SK-N-MC (cell line): ENCODE measurements around the gene PRPF19.

Source experiments
- DNase-seq: peaks from one replicate; pipeline ENCODE4 v3.0.0-alpha.2; 2011; ENCODE audit warnings: low read depth, low spot score
- H3K27ac ChIP-seq: fragments of 200-600 bp; sonication (generic); 2 replicates; pipeline ENCODE4 v1.5.1; 2016; ENCODE audit warnings: mixed run types
- H3K36me3 ChIP-seq: fragments of 200-600 bp; sonication (generic); 2 replicates; pipeline ENCODE4 v1.6.1; 2017; ENCODE audit warnings: antibody characterized with exemption, low read length, mixed read lengths; ENCODE audit not compliant: insufficient read depth
- H3K4me3 ChIP-seq: fragments of 200-600 bp; sonication (generic); 2 replicates; pipeline ENCODE4 v1.5.1; 2016
- H3K9ac ChIP-seq: fragments of 200-600 bp; sonication (generic); 2 replicates; pipeline ENCODE4 v1.8.0; 2017; ENCODE audit warnings: mixed run types, mixed read lengths; ENCODE audit not compliant: insufficient read length
- H3K9me3 ChIP-seq: fragments of 200-600 bp; sonication (generic); 2 replicates; pipeline ENCODE4 v1.6.1; 2017; ENCODE audit warnings: low read depth, mild to moderate bottlenecking, antibody characterized with exemption, low read length, moderate library complexity, mixed read lengths
- EZH2 ChIP-seq: fragments of 200-600 bp; sonication (generic); IDR thresholded peaks from one replicate; pipeline ENCODE4 v1.6.1; 2017; ENCODE audit warnings: antibody characterized with exemption
- FOXP2 ChIP-seq: optimal IDR thresholded peaks from 2 replicates; pipeline ENCODE3; 2011; ENCODE audit warnings: mild to moderate bottlenecking, moderate library complexity; ENCODE audit not compliant: insufficient read depth; ENCODE audit errors: extremely low read length, control extremely low read depth
- POLR2AphosphoS5 ChIP-seq: IDR thresholded peaks from 2 replicates; pipeline ENCODE4 v1.6.1; 2012; ENCODE audit warnings: mild to moderate bottlenecking, low read depth, low read length, borderline replicate concordance

The PRPF19 gene

DNA sequence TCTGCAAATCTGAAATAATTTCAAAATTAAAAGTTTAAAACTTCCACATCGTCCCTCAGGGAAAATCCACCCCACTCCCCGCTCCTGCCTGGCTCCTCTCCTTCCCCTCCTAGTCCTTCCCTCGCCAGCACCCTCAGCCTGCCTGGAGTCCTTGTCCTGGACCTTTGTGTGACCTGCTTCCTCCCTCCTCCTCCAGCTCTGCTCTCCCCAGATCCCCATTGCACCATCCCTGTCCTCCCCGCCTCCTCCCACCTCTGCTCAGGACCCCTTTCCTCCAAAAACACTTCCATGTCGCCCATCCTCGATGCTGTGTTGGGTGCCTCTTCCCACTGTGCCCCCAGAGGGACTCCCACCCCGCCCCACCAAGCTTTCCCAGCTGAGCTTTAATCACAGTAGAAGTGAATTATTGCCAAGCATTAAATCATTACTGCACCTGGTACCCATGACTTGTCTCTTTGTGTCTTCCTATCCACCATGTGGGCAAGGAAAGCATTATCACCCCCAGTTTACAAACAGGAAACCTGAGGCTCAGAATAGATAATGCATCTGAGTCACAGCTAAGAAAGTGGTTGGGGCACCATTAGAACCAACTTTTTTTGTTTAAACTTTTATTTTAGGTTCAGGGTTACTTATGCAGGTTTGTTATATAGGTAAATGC, 41.4 kb downstream of the PRPF19 start:
- TF ChIP-seq POLR2AphosphoS5 (no peak), FOXP2 (no peak), EZH2 (no peak)
- DNase-seq: no peak
- Histone ChIP-seq H3K9me3 (no peaks in the 10 kb centered on the region), H3K9ac (no peak overlapping the region), H3K36me3 (no peaks in the 10 kb centered on the region), H3K4me3 (no peak overlapping the region), H3K27ac (no peak overlapping the region)

DNA sequence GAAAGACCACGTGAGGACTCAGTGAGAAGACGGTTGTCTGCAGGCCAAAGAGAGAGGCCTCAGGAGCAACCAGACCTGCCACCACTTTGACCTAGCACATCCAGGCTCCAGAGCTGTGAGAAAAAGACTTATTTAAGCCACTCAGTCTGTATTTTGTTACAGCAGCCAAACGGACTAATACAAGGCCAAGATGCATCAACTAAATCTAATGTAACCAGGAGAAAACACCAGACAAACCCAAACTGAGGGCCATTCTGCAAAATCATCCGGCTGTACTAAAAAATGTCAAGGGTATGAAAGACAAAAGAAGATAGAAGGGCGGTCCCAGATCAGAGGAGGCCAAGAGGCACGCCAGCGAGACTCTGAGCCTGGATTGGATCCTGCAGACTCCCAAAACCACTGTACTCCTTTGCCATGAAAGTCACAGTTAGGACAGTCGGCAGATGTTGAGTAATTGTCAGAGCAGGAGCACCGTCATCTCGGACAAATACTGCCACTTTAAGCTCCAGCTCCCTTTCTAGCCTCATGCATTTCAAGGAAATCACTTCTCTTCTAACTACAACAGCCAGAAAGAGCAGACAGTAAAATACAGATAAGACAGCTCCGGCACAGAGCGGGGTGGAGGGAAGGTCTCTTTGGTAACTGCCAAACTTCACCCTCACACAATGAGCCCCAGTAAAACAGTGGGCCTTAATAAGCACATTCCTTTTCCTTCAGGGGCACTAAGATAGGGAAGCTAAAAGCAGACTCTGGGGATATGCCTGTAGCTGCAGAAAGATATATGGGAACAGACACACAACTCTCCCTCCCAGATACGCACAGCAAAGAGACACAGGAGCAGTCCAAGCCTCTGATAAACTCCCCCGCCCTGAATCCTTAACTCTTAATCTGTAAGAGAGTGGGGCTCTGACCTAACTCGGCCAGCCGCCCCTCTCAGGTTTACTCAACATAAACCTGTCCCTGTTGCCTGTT, 42.5 kb downstream of the PRPF19 start:
- H3K9me3 ChIP-seq: no peaks in the 10 kb centered on the region
- DNase-seq: no peak
- H3K27ac ChIP-seq: no peak overlapping the region
- TF ChIP-seq FOXP2 (no peak), EZH2 (no peak), POLR2AphosphoS5 (no peak)
- no peak overlapping the region for H3K9ac ChIP-seq
- H3K36me3 ChIP-seq: no peaks in the 10 kb centered on the region
- H3K4me3 ChIP-seq: no peak overlapping the region

DNA sequence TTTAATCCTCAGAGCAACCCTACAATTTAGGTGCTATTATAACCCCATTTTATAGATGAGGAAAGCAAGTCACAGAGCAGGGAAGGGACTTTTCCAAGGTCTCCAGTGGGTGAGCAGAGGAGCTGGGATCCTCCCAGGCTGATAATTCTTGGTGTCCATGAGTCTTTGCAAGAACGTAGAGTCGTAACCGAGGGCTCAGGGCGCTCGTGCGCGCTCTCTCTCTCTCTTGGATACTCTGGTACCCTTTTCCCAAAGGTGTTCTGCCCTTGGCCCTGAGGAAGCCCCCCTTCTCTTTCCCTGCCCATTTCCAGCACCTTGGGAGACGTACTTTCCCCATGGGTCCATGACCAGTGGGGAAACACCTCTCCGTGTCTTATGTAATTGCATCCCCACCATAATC, 44.2 kb downstream of the PRPF19 start:
- no peaks in the 10 kb centered on the region for H3K36me3 ChIP-seq
- no peak overlapping the region for H3K4me3 ChIP-seq
- no peaks in the 10 kb centered on the region for H3K9me3 ChIP-seq
- TF ChIP-seq POLR2AphosphoS5 (no peak), FOXP2 (no peak), EZH2 (no peak)
- no peak overlapping the region for H3K27ac ChIP-seq
- DNase-seq: no peak
- no peak overlapping the region for H3K9ac ChIP-seq

DNA sequence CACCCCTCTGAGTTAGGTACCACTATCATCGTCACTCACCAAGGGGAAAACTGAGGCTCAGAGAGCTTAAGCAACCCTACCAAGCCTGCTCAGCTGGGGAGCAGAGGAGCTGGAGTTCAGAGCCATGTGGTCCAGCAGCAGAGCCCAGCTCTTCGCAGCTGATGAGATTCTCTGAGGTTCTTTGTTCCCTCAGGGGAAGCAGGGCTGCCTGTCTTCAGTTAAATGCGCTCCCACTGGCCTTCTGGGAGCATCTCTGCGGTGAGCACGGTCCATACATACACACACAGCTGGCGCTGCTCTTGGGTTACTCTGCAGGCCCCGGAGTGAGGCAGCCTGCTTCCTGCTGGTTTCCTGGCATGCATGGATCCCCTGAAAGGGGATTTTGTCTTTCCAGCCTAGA, 45.4 kb downstream of the PRPF19 start:
- Histone ChIP-seq H3K36me3 (no peaks in the 10 kb centered on the region), H3K27ac (no peak overlapping the region)
- TF ChIP-seq EZH2 (no peak), POLR2AphosphoS5 (no peak), FOXP2 (no peak)

DNA sequence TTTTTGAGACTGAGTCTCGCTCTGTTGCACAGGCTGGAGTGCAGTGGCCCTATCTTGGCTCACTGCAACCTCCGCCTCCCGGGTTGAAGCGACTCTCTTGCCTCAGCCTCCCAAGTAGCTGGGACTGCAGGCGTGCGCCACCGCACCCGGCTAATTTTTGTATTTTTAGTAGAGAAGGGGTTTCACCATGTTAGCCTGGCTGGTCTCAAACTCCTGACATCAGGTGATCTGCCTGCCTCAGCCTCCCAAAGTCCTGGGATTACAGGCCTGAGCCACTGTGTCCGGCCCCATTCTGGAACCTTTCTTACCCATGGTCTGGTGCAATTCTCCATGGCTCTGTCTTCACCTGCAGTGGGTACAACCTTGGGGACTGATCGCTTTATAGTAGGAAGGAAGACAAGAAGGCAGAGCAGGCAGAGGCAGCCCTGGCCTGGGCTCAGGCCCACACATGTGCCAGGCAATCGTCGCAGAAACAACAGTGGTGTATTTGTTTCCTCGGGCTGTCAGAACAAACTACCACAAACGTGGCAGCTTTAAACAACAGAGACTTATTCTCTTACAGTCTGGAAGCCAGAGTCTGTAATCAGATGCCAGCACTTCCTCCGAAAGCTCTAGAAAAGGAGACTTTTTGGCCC, 46.7 kb downstream of the PRPF19 start:
- no peak overlapping the region for H3K27ac ChIP-seq
- no peak for DNase-seq
- no peaks in the 10 kb centered on the region for H3K9me3 ChIP-seq
- no peak overlapping the region for H3K9ac ChIP-seq
- H3K4me3 ChIP-seq: no peak overlapping the region
- no peak for TF ChIP-seq POLR2AphosphoS5
- TF ChIP-seq EZH2: no peak
- TF ChIP-seq FOXP2: no peak
- H3K36me3 ChIP-seq: no peaks in the 10 kb centered on the region

More for the DNA sequence above, 45.4 kb downstream of the PRPF19 start:
- Histone ChIP-seq H3K9me3 (no peaks in the 10 kb centered on the region), H3K9ac (no peak overlapping the region), H3K4me3 (no peak overlapping the region)
- no peak for DNase-seq

DNA sequence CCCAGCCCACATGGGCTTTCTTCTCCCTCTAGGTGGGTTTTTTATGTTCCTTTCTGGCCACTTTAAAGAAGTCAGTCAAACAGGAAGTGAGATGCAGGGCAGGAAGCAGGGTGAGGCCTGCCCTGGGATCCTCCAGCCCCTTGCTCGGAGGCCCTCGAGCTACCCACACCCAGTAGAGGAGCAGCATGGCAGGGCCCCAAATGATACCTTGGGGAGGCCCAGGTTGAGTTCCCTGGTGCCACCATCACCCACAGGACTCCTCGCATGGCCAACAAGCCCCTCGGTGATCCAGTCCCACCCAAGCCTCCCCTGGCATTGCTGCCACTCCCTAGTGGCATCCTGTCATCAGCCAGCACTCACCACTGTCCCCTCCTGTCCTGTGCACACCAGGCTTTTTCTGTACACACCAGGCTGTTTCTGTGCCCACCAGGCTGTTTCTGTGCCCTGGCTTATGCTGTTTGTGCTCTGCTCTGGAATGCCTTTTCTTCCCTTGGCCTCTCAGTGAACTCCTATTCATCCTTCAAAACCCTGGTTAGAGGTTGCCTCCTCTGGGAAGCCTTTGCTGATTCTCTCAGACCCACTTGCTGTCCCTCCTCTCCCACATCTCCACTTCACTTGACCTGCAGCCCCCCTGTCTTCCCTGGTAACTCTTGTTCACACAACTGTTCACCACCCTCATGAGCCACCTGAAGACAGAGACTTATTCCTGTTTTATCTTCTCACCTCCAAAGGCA, 47.5 kb downstream of the PRPF19 start:
- no peak overlapping the region for H3K27ac ChIP-seq
- DNase-seq: no peak
- H3K36me3 ChIP-seq: no peaks in the 10 kb centered on the region
- no peaks in the 10 kb centered on the region for H3K9me3 ChIP-seq
- TF ChIP-seq POLR2AphosphoS5 (no peak), FOXP2 (no peak), EZH2 (no peak)
- H3K4me3 ChIP-seq: no peak overlapping the region
- H3K9ac ChIP-seq: no peak overlapping the region

DNA sequence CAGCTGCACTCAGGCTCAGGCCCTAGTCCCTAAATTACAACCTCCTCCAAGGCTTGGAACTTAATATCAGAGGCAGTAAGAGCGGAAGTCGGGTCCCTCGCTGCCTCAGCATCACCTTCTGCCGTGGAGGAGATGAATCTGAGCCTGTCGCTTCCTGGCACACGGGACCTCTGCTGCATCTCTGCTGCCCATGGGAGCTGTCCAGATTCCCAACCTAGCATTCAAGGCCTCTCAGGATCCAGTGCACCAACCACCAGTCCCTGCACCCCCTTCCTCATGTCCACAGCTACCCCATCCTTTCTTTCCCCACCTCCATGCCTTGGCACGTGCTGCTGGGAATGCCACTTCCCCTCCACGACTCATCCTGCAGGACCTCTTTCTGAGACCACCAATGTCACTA, 48.1 kb downstream of the PRPF19 start:
- Histone ChIP-seq H3K4me3 (no peak overlapping the region), H3K27ac (no peak overlapping the region), H3K9me3 (no peaks in the 10 kb centered on the region), H3K9ac (no peak overlapping the region), H3K36me3 (no peaks in the 10 kb centered on the region)
- no peak for TF ChIP-seq POLR2AphosphoS5
- no peak for TF ChIP-seq EZH2
- no peak for TF ChIP-seq FOXP2
- no peak for DNase-seq
